Posterior cingulate gyrus (tissue), 11 donors: ENCODE results near the gene CARMIL1.

ENCODE experiments used
- DNase-seq, 10 donors: peaks; one replicate each; pipeline versions ENCODE4 v3.0.0 to v3.0.0-alpha.2; 2020 to 2021; ENCODE audit warnings: mixed read lengths in 3 of 10
- intact Hi-C: fragments of 100-400 bp; cut with DNase I; formaldehyde crosslinking; loops from one replicate; pipeline ENCODE4 v1.15.1; 2023

Gene CARMIL1

GRCh38 chr6:25488156-25488555 is 209.0 kb downstream of the CARMIL1 start:
- intact Hi-C loops, result no loop called here
- DNase-seq, result no peak

GRCh38 chr6:25489399-25489798 is 210.2 kb downstream of the CARMIL1 start:
- intact Hi-C loops, result no loop called here
- DNase-seq, result no peak

- DNase-seq, result peak in 9 of 10 donors; percentile 18 to 86 (median 57)
- intact Hi-C loops, result loop anchor here (5.0 kb wide), 1 partner anchor 213 kb away; the partner anchor contains the start of gene CARMIL1
Measured at GRCh38 chr6:25490018-25490801, 211.0 kb downstream of the CARMIL1 start.

DNA sequence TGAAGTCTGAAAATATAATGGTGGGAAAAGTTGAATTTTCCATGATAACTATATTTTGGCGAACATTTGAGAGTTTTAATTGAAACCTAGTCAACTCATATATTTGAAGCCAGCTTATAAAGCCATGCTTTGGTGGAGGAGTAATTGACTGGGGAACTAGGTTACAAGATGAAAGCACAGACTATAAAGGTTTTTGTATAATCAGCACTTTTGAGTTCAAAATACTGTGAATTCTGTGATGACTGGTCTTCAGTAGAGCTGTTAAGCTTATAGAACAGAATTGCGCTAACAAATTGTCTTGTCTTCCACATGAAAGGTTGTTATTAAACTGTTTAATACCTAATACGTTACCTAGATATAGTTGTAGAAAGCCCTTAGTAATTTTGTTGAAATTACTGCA is 213.8 kb downstream of the CARMIL1 start:
- DNase-seq, result no peak
- intact Hi-C loops, result loop anchor here (5.0 kb wide), 1 partner anchor 216 kb away; the partner anchor contains the start of gene CARMIL1

DNA sequence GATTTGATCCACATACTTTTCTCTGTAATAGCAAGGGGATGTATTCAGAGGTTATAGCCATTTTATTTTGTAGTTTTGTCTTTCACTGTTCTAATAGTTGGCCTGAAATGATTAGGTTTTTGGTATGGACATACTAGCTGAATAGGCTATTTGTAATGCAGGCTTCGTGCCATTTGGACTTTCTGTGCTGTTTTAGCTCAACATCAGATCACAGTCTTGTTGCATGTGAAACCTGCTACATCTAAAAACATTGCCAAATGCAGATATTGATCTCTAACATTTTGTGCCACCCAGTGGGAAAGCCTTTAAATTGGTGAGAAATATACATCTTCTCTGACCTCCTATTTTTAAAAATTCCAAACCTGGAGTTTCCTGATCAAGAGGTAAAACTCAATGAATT is 215.3 kb downstream of the CARMIL1 start:
- intact Hi-C loops, result loop anchor here (5.0 kb wide), 1 partner anchor 217 kb away; the partner anchor contains the start of gene CARMIL1
- DNase-seq, result no peak

- DNase-seq, result no peak
- intact Hi-C loops, result no loop called here
Measured at GRCh38 chr6:25497383-25498040, 218.3 kb downstream of the CARMIL1 start.

DNA sequence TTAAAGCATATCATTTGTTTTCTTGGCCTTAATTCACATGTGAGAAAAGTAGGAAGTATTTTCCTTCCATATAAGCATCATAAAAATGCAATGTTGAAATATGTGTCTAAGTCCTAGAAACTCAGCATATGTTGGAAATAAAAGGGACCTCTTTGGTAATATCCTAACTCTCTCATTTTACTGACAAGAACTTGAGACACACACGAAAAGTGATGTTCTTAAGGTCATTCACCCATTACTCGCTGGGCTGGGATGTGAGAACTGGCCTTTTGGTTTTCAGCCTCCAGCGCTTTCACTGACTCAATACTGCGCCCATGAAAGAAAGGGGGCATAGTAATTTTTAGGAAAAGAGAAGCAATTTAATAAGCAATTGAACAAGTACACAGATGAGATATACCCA is 219.3 kb downstream of the CARMIL1 start:
- no peak for DNase-seq
- intact Hi-C loops, result no loop called here

GRCh38 chr6:25499615-25500235 is 220.6 kb downstream of the CARMIL1 start:
- intact Hi-C loops, result no loop called here
- DNase-seq, result no peak

GRCh38 chr6:25503686-25504085 is 224.5 kb downstream of the CARMIL1 start:
- intact Hi-C loops, result no loop called here
- DNase-seq, result no peak

DNA sequence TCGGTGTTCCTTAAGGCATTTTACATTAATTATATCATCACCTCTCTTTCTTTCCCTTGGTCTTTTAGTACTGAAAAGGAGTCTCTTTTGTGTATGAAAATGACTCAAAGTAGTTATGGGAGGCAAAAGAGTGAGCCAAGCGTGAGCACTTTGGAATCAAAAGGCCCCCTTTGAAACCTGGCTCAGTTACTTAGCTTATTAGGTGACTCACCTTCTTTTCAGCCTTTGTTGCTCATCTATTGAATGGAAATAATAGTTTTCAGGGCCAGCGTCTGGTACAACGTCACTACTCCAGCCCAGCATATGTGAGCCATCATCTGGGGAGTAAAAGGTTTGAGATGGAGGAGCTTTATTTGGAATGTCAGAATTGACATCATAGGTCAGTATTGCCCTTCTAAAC is 225.5 kb downstream of the CARMIL1 start:
- intact Hi-C loops, result no loop called here
- no peak for DNase-seq

DNA sequence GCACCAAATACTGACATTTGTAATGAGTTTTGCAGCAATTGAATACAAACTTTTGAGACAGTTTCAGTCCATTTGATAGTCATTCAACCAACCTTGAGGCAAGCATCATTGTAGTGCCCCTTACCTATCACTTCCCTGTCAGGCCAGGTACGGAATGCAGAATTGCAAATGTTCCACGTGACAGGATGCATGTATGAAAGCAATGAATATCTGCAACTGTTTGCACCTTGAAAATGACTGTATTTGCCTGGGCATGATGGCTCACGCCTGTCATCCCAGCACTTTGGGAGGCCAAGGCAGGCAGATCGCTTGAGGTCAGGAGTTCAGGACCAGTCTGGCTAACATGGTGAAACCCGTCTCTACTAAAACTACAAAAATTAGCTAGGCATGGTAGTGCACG is 226.8 kb downstream of the CARMIL1 start:
- intact Hi-C loops, result no loop called here

DNA sequence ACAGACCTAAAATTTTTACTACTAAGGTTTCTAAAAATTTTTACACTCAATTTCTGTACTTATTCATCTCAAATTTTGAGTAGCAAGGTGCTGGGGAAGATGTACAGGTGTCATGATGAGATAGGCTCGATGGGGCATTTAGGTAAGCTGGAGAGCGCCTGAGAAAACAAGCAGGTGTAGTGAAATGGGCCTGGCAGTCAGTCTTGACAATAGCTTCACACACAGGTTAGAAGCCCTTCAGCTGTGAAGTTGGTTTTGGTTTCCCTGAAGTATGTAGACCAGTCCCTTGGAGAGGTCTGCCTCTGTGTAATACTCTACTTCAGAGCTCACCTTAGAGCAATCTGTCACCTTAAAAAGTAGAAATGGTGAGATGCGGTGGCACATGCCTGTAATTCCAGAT is 228.9 kb downstream of the CARMIL1 start:
- no peak for DNase-seq
- intact Hi-C loops, result no loop called here

More for the DNA sequence above, 226.8 kb downstream of the CARMIL1 start:
- no peak for DNase-seq

DNA sequence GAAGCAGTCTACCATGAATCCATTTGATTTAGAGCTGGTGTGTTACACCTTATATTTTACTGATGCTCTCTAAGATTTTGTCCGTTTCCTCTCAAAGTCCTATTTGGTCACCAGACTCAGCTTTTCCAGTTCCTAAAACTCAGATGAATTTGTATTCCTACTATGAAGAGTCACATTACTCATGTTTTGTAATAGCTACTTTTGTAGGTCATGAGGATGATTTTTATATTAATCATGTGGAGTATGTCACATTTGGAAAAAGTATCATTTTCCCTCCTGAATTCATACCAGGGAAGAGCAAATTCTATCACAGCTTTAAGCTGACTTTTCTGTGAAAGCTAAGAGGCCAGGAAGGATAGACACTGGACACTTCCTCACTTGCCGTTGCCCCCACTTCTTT is 232.2 kb downstream of the CARMIL1 start:
- intact Hi-C loops, result no loop called here

GRCh38 chr6:25512560-25512959 is 233.4 kb downstream of the CARMIL1 start:
- no peak for DNase-seq
- intact Hi-C loops, result no loop called here

More for the DNA sequence above, 232.2 kb downstream of the CARMIL1 start:
- DNase-seq, result no peak

GRCh38 chr6:25519856-25520255 is 240.7 kb downstream of the CARMIL1 start:
- intact Hi-C loops, result no loop called here

GRCh38 chr6:25524542-25524941 is 245.4 kb downstream of the CARMIL1 start:
- intact Hi-C loops, result no loop called here
- DNase-seq, result no peak

More at GRCh38 chr6:25519856-25520255, 240.7 kb downstream of the CARMIL1 start:
- DNase-seq, result no peak

- intact Hi-C loops, result no loop called here
- no peak for DNase-seq
Measured at GRCh38 chr6:25525078-25525477, 245.9 kb downstream of the CARMIL1 start.

DNA sequence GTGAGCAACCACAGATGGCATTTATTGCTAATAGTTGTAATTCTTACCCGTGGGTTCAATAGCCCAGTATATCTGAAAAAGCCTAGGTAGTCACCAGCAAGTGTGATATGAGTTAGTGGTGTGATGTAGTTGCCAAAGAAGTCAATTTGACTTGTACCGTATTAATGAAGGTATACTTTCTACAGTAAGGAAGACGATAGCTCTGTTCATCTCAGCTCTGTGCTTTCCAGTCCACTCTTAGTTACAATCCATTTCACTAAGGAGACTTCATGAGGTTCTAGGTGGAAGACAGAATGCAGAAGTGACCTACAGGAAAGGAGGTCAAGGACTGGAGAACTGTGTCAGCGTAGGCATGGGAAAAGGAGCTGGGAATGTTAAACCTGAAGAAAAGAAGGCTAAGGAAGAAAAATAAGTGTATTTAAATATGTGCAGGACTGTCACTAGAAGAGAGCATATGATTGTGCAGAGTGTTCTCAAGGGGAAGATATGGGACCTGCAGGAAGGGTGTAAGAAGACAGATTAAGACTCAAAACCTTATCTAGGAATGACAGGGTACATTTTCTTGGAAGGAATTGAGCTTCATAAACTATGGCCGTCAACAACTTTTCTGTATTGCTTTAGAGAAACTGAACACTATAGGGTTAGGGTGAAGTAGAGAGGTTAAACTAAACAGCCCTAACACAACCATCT is 255.9 kb downstream of the CARMIL1 start:
- intact Hi-C loops, result no loop called here
- no peak for DNase-seq

DNA sequence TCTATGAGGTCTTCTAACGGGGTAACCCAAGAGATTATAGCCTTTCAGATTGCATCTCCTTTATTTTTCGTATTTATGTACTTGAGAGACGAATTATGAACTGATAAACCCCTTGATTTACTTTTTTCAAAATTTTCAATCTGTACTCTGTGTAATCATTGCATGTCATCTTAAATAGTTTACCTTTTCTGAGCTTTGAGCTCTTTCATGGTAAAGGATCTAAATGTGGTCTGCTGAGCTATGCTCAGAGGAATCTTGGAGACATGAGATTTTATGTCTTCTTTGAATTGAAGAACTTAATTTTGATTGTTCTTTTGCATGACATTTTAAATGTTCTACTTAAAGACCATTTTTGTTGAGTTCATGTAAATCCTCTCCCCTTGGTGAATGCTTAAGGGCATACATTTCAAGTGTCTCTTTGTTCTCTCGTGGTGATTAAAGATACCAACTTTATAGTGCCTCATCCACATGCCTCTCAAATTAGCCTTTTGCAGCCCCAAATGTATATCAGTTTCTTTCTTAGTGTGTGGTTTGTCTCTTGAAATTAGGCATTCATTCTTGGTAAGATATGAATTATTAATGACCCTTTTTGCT is 256.6 kb downstream of the CARMIL1 start:
- intact Hi-C loops, result no loop called here
- no peak for DNase-seq

GRCh38 chr6:25536781-25537180 is 257.6 kb downstream of the CARMIL1 start:
- intact Hi-C loops, result no loop called here
- no peak for DNase-seq
